Osteoblast (primary cell): ENCODE results near the gene FERMT3. TPM values are rescaled to one million over a fixed set of nuclear protein-coding genes. Genes with fewer than 3 reads are reported as not detected.
A peak's percentile ranks its signal among the peaks of the same experiment; 100 is the strongest.

Source experiments
- DNase-seq: peaks from one replicate; pipeline ENCODE4 v3.0.0; 2011; ENCODE audit warnings: low spot score, mixed read lengths; ENCODE audit not compliant: insufficient read length; ENCODE audit errors: missing footprints
- H2AFZ ChIP-seq: 2 replicates; pipeline ENCODE4 v1.6.0; 2011; ENCODE audit warnings: mild to moderate bottlenecking, low read length
- H3K27ac ChIP-seq: 2 replicates; pipeline ENCODE4 v1.5.1; 2011; ENCODE audit warnings: mild to moderate bottlenecking, low read depth, low read length, moderate library complexity
- H3K27me3 ChIP-seq: 2 replicates; pipeline ENCODE4 v1.6.0; 2012; ENCODE audit warnings: mild to moderate bottlenecking, control low read depth, inconsistent platforms, low read length, moderate library complexity; ENCODE audit not compliant: insufficient read depth
- H3K36me3 ChIP-seq: 2 replicates; pipeline ENCODE4 v1.5.1; 2011; ENCODE audit warnings: mild to moderate bottlenecking, low read length, control low read depth, moderate library complexity; ENCODE audit not compliant: insufficient read depth
- H3K4me1 ChIP-seq: 2 replicates; pipeline ENCODE4 v1.5.1; 2011; ENCODE audit warnings: mild to moderate bottlenecking, low read length, control low read depth, moderate library complexity; ENCODE audit not compliant: insufficient read depth
- H3K4me2 ChIP-seq: 2 replicates; pipeline ENCODE4 v1.6.0; 2011; ENCODE audit warnings: mild to moderate bottlenecking, low read length; ENCODE audit not compliant: insufficient read depth
- H3K4me3 ChIP-seq: fragments of 200-600 bp; sonication (generic); 3 replicates; pipeline ENCODE4 v1.5.1; 2012; ENCODE audit warnings: mild to moderate bottlenecking, low read length, inconsistent platforms; ENCODE audit not compliant: insufficient read depth
- H3K79me2 ChIP-seq: 2 replicates; pipeline ENCODE4 v1.6.0; 2012; ENCODE audit warnings: mild to moderate bottlenecking, low read length, control low read depth, inconsistent platforms; ENCODE audit not compliant: insufficient read depth
- H3K9me3 ChIP-seq: 2 replicates; pipeline ENCODE4 v1.5.1; 2011; ENCODE audit warnings: low read depth, low read length, control low read depth
- H4K20me1 ChIP-seq: 2 replicates; pipeline ENCODE4 v1.6.0; 2012; ENCODE audit warnings: mild to moderate bottlenecking, low read length, control low read depth; ENCODE audit not compliant: insufficient read depth
- total RNA-seq: library from RNA; depleted of rRNA; stranded (reverse); fragments of >200 nt; gene quantifications from 2 replicates; pipeline ENCODE4 v1.2.3, GENCODE V29; 2012
- TF ChIP-seq, protein P1 (sequence below): IDR thresholded peaks from 2 replicates; pipeline ENCODE4 v1.5.1; 2011; ENCODE audit warnings: mild to moderate bottlenecking, low read depth, low read length, moderate library complexity; ENCODE audit errors: extremely low read depth

FERMT3 gene
- total RNA-seq, 1 donor: 1.1 TPM

DNA sequence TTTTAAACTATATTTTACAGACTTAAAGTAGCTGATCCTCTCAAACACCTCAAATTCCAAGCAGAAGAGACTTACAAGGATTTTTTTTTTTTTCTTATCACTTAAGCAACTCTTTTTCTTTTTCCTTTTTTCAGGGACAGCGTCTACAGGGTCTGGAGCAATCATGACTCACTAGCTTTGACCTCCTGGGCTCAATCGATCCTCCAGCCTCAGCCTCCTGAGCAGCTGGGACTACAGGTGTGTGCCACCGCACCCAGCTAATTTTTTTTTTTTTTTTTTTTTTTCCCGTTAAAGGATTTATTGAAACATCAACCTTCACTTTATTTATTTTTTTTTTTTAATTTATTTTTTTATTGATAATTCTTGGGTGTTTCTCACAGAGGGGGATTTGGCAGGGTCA is 36.1 kb upstream of the FERMT3 start:
- TF ChIP-seq, protein P1, sequence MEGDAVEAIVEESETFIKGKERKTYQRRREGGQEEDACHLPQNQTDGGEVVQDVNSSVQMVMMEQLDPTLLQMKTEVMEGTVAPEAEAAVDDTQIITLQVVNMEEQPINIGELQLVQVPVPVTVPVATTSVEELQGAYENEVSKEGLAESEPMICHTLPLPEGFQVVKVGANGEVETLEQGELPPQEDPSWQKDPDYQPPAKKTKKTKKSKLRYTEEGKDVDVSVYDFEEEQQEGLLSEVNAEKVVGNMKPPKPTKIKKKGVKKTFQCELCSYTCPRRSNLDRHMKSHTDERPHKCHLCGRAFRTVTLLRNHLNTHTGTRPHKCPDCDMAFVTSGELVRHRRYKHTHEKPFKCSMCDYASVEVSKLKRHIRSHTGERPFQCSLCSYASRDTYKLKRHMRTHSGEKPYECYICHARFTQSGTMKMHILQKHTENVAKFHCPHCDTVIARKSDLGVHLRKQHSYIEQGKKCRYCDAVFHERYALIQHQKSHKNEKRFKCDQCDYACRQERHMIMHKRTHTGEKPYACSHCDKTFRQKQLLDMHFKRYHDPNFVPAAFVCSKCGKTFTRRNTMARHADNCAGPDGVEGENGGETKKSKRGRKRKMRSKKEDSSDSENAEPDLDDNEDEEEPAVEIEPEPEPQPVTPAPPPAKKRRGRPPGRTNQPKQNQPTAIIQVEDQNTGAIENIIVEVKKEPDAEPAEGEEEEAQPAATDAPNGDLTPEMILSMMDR: no peak
- Histone ChIP-seq H3K4me2 (no peak overlapping the region), H2AFZ (no peak overlapping the region)

DNA sequence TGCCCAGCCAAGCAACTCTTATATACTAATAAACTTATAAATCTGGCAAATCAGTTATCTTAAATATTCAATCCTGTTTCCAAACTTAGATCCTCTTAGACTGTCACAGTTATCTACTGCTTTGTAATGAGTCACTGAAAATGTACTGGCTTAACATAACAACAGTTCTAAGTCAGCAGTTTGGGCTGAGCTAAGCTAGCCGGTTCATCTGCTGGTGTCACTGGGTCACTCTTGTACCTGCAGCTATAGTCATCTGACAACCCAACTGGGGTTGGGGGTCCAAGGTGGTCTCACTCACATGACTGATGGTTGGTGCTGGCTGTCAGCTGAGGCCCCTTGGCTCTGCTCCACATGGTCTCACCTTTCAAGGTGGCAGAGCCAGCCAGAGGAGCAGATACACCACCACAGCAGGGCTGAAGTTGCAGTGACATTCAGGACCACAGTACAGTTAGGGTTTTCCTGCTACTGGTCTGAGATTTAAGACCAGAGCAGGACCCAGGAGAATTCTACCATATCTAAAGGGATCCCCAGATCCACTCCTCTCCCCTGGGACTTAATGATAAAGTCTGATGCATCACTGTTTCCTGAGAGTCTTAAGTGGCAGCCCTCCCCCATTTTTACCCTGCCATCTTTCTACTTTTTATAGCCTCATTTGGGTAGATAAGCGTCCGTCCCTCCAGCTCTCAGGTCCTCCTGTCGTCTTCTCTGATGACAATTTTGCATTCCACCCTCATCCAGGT is 32.7 kb upstream of the FERMT3 start:
- no peaks in the 10 kb centered on the region for H3K4me1 ChIP-seq
- TF ChIP-seq, protein P1: no peak
- no peaks in the 10 kb centered on the region for H3K79me2 ChIP-seq
- H3K4me3 ChIP-seq: no peak overlapping the region
- H4K20me1 ChIP-seq: no peaks in the 10 kb centered on the region
- no peak overlapping the region for H3K4me2 ChIP-seq
- peaks cover 10% of the 10 kb centered on the region for H3K9me3 ChIP-seq
- H3K36me3 ChIP-seq: no peaks in the 10 kb centered on the region
- no peaks in the 10 kb centered on the region for H3K27me3 ChIP-seq
- no peak overlapping the region for H2AFZ ChIP-seq
- peak; percentile 85 for DNase-seq
- no peak overlapping the region for H3K27ac ChIP-seq

More for the DNA sequence above, 36.1 kb upstream of the FERMT3 start:
- H3K27ac ChIP-seq: no peak overlapping the region
- no peak overlapping the region for H3K4me3 ChIP-seq
- peaks cover 10% of the 10 kb centered on the region for H3K9me3 ChIP-seq
- DNase-seq: peak; percentile 6
- H4K20me1 ChIP-seq: no peaks in the 10 kb centered on the region
- H3K4me1 ChIP-seq: no peaks in the 10 kb centered on the region
- no peaks in the 10 kb centered on the region for H3K27me3 ChIP-seq
- no peaks in the 10 kb centered on the region for H3K36me3 ChIP-seq
- H3K79me2 ChIP-seq: no peaks in the 10 kb centered on the region

DNA sequence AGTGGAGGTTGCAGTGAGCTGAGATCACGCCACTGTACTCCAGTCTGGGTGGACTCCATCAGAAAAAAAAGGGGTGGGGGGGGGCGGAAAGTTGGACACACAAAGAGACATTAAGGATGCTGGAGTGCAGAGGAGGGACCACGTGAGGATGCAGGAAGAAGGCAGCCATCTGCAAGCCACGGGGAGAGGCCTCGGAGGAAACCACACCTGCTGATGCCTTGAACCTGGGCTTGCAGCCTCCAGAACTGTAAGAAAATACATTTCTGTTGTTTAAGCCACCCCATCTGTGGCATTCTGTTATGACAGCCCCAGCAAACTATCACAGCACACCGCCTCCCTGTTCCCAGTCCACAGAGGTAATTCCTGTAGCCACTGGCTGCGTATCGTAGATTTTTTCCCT is 29.8 kb upstream of the FERMT3 start:
- DNase-seq: no peak
- peaks cover 14% of the 10 kb centered on the region for H3K4me1 ChIP-seq
- no peak overlapping the region for H2AFZ ChIP-seq
- H4K20me1 ChIP-seq: no peaks in the 10 kb centered on the region
- no peak overlapping the region for H3K4me2 ChIP-seq
- H3K27ac ChIP-seq: no peak overlapping the region
- peaks cover 4% of the 10 kb centered on the region for H3K79me2 ChIP-seq
- H3K27me3 ChIP-seq: no peaks in the 10 kb centered on the region
- H3K9me3 ChIP-seq: peaks cover 10% of the 10 kb centered on the region
- TF ChIP-seq, protein P1: no peak
- H3K4me3 ChIP-seq: no peak overlapping the region
- no peaks in the 10 kb centered on the region for H3K36me3 ChIP-seq

DNA sequence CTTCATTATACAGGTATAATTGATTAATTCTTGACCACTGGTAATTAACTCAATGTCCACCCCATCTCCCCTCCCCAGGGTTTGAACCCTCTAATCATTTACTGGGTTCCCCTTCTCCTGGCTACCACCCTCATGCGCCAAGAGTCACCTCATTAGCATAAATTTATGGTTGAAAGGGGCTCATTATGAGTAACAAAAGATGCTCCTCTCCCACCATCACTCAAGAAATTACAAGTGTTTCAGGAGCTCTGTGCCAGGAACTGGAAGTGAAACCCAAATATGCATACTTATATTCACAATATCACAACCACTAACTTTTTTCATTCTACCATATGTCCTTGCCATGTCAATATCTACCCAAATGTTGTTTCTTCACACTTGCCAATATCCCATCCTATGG is 28.3 kb upstream of the FERMT3 start:
- H3K4me1 ChIP-seq: peaks cover 18% of the 10 kb centered on the region
- no peaks in the 10 kb centered on the region for H4K20me1 ChIP-seq
- no peaks in the 10 kb centered on the region for H3K36me3 ChIP-seq
- peaks cover 10% of the 10 kb centered on the region for H3K79me2 ChIP-seq
- DNase-seq: no peak
- H3K27ac ChIP-seq: no peak overlapping the region
- no peak overlapping the region for H3K4me3 ChIP-seq
- TF ChIP-seq, protein P1: no peak
- H3K4me2 ChIP-seq: no peak overlapping the region
- no peaks in the 10 kb centered on the region for H3K27me3 ChIP-seq
- peaks cover 10% of the 10 kb centered on the region for H3K9me3 ChIP-seq
- no peak overlapping the region for H2AFZ ChIP-seq
